H9 (cell line): ENCODE results near the gene FXYD4. TPM values are rescaled to one million over a fixed set of nuclear protein-coding genes. Genes with fewer than 3 reads are reported as not detected.

ENCODE experiments used
- DNase-seq: peaks from one replicate; pipeline ENCODE4 v3.0.0-alpha.2; 2017
- H2AFZ ChIP-seq: one replicate; pipeline ENCODE4 v1.6.1; 2013; ENCODE audit warnings: mild to moderate bottlenecking, low read length, control low read depth, moderate library complexity
- H2AK5ac ChIP-seq: 2 replicates; pipeline ENCODE4 v1.6.1; 2013; ENCODE audit warnings: low read length, control low read depth, mixed read lengths; ENCODE audit not compliant: insufficient read length
- H2BK120ac ChIP-seq: one replicate; pipeline ENCODE4 v1.6.1; 2013; ENCODE audit warnings: low read depth, mild to moderate bottlenecking, low read length, control low read depth, inconsistent platforms; ENCODE audit not compliant: poor library complexity, severe bottlenecking
- H2BK12ac ChIP-seq: 2 replicates; pipeline ENCODE4 v1.6.1; 2013; ENCODE audit warnings: low read length, control low read depth, mixed read lengths, low read depth; ENCODE audit not compliant: insufficient read length
- H2BK15ac ChIP-seq: 2 replicates; pipeline ENCODE4 v1.6.1; 2013; ENCODE audit warnings: low read depth, low read length, control low read depth
- H2BK20ac ChIP-seq: one replicate; pipeline ENCODE4 v1.6.1; 2013; ENCODE audit warnings: low read depth, mild to moderate bottlenecking, low read length, control low read depth, inconsistent platforms; ENCODE audit not compliant: poor library complexity, severe bottlenecking
- H2BK5ac ChIP-seq: 2 replicates; pipeline ENCODE4 v1.6.1; 2013; ENCODE audit warnings: low read length, control low read depth, mixed read lengths; ENCODE audit not compliant: insufficient read length
- H3K14ac ChIP-seq: 2 replicates; pipeline ENCODE4 v1.6.1; 2013; ENCODE audit warnings: low read length, control low read depth; ENCODE audit not compliant: insufficient read depth
- H3K18ac ChIP-seq: 2 replicates; pipeline ENCODE4 v1.6.1; 2013; ENCODE audit warnings: low read depth, mild to moderate bottlenecking, mixed read lengths, low read length, control low read depth; ENCODE audit not compliant: insufficient read length
- H3K23ac ChIP-seq: 2 replicates; pipeline ENCODE4 v1.6.1; 2013; ENCODE audit warnings: low read length, control low read depth, mixed read lengths, low read depth; ENCODE audit not compliant: insufficient read length
- H3K23me2 ChIP-seq: 2 replicates; pipeline ENCODE4 v1.6.1; 2013; ENCODE audit warnings: low read depth, mild to moderate bottlenecking, mixed read lengths, low read length, control low read depth; ENCODE audit not compliant: insufficient read length, poor library complexity, severe bottlenecking
- H3K27ac ChIP-seq: 2 replicates; pipeline ENCODE4 v1.5.1; 2013; ENCODE audit warnings: low read length, control low read depth, mixed read lengths, low read depth; ENCODE audit not compliant: insufficient read length
- H3K27me3 ChIP-seq: 2 replicates; pipeline ENCODE4 v1.6.1; 2013; ENCODE audit warnings: low read length, control low read depth, inconsistent platforms; ENCODE audit not compliant: insufficient read depth
- H3K4ac ChIP-seq: 2 replicates; pipeline ENCODE4 v1.6.1; 2013; ENCODE audit warnings: low read depth, mild to moderate bottlenecking, control low read depth, inconsistent platforms, low read length, moderate library complexity
- H3K4me1 ChIP-seq: 2 replicates; pipeline ENCODE4 v1.6.1; 2013; ENCODE audit warnings: low read length, control low read depth, inconsistent platforms; ENCODE audit not compliant: insufficient read depth
- H3K4me2 ChIP-seq: 2 replicates; pipeline ENCODE4 v1.6.1; 2013; ENCODE audit warnings: low read length, control low read depth, mixed read lengths; ENCODE audit not compliant: insufficient read length, insufficient read depth
- H3K56ac ChIP-seq: 2 replicates; pipeline ENCODE4 v1.6.1; 2013; ENCODE audit warnings: low read depth, mild to moderate bottlenecking, mixed read lengths, low read length, control low read depth; ENCODE audit not compliant: insufficient read length
- H3K79me1 ChIP-seq: 2 replicates; pipeline ENCODE4 v1.6.1; 2013; ENCODE audit warnings: low read depth, mild to moderate bottlenecking, moderate library complexity, low read length, control low read depth, inconsistent platforms; ENCODE audit not compliant: insufficient read depth, poor library complexity, severe bottlenecking
- H3K79me2 ChIP-seq: 2 replicates; pipeline ENCODE4 v1.6.1; 2013; ENCODE audit warnings: low read length, control low read depth, inconsistent platforms; ENCODE audit not compliant: insufficient read depth
- H3K9ac ChIP-seq: 2 replicates; pipeline ENCODE4 v1.6.1; 2013; ENCODE audit warnings: low read length, control low read depth, mixed read lengths; ENCODE audit not compliant: insufficient read length; ENCODE audit errors: extremely low read depth
- H3K9me3 ChIP-seq: one replicate; pipeline ENCODE4 v1.6.1; 2013; ENCODE audit warnings: low read depth, low read length, inconsistent platforms; ENCODE audit not compliant: control insufficient read depth
- H3T11ph ChIP-seq: one replicate; pipeline ENCODE4 v1.6.1; 2013; ENCODE audit warnings: mild to moderate bottlenecking, low read length, control low read depth, inconsistent platforms
- H4K20me1 ChIP-seq: one replicate; pipeline ENCODE4 v1.6.1; 2013; ENCODE audit not compliant: control insufficient read depth, insufficient read length, insufficient read depth
- H4K5ac ChIP-seq: 2 replicates; pipeline ENCODE4 v1.6.1; 2013; ENCODE audit warnings: low read depth, mild to moderate bottlenecking, mixed read lengths, low read length, control low read depth; ENCODE audit not compliant: insufficient read length
- H4K8ac ChIP-seq: replicated peaks from 2 replicates; pipeline ENCODE4 v1.6.1; 2013; ENCODE audit warnings: low read length, control low read depth, mixed read lengths, low read depth; ENCODE audit not compliant: insufficient read length
- H4K91ac ChIP-seq: 2 replicates; pipeline ENCODE4 v1.6.1; 2013; ENCODE audit warnings: low read depth, mild to moderate bottlenecking, moderate library complexity, mixed read lengths, low read length, control low read depth; ENCODE audit not compliant: insufficient read length
- H3K27ac Mint-ChIP-seq, 3 experiments: 2 replicates in 2 of 3; 3 replicates in 1 of 3; pipeline ENCODE4 v1.8.0; 2020 to 2021; ENCODE audit warnings: mixed read lengths in 3 of 3, mild to moderate bottlenecking in 1 of 3, moderate library complexity in 1 of 3
- H3K27me3 Mint-ChIP-seq: 2 replicates; pipeline ENCODE4 v1.8.0; 2021; ENCODE audit warnings: low read depth, mild to moderate bottlenecking, moderate library complexity, mixed read lengths
- H3K36me3 Mint-ChIP-seq, 3 experiments: 2 replicates in 2 of 3; 3 replicates in 1 of 3; pipeline ENCODE4 v1.8.0; 2020 to 2021; ENCODE audit warnings: low read depth in 3 of 3, mixed read lengths in 3 of 3; ENCODE audit not compliant: insufficient read depth in 1 of 3
- H3K4me1 Mint-ChIP-seq, 2 experiments: 2 replicates each; pipeline ENCODE4 v1.8.0; 2020; ENCODE audit warnings: mixed read lengths in 2 of 2
- H3K4me3 Mint-ChIP-seq, 2 experiments: 2 replicates in 1 of 2; 3 replicates in 1 of 2; pipeline ENCODE4 v1.8.0; 2020 to 2021; ENCODE audit warnings: mild to moderate bottlenecking in 2 of 2, mixed read lengths in 2 of 2, moderate library complexity in 1 of 2
- H3K9me3 Mint-ChIP-seq, 2 experiments: 2 replicates in 1 of 2; 3 replicates in 1 of 2; pipeline ENCODE4 v1.8.0; 2020; ENCODE audit warnings: mild to moderate bottlenecking in 2 of 2, mixed read lengths in 2 of 2, moderate library complexity in 1 of 2
- WGBS: extraction: QIAGEN DNeasy Blood & Tissue Kit; methylation state at CpG from one replicate; pipeline ENCODE4 v1.1.7; 2013; ENCODE audit warnings: missing lambda C conversion rate, low lambda C conversion rate, mixed read lengths; ENCODE audit not compliant: insufficient read length; ENCODE audit errors: extremely low coverage; 5-methylcytosine and 5-hydroxymethylcytosine counted together
- total RNA-seq: library from RNA; stranded (reverse); gene quantifications from 2 replicates; pipeline ENCODE4 v1.2.1, GENCODE V29; 2021
- TF ChIP-seq, protein P1 (sequence below): fragments of 200-600 bp; sonication (generic); conservative IDR thresholded peaks from 3 replicates; pipeline ENCODE4 v1.8.0; 2021; ENCODE audit warnings: antibody characterized with exemption, mild to moderate bottlenecking

Gene FXYD4
- total RNA-seq, 1 experiment from 2014 or later, result not detected

DNA sequence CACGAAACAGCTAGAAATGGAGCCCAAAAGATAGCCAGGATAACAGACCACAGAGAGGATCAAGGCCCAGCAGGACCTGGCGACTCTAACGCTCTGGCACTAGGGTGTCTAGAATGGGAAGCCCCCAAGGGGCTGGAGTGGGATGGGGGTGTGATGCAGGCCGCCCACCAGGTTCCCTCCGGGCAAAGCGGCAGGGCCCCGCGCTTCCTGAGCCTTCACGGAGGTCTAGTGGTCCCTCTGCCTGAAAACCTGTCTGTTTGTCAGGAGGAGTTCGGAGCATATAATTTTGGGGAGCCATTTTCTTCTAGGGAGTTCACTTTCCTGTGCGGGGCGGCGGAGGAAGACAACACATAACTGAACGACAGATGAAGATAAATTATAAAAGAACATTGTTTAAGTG is 48.2 kb upstream of the FXYD4 start:
- no peak overlapping the region for H3T11ph ChIP-seq
- Mint-ChIP-seq H3K4me3 (peak overlapping the region; percentile 54 to 79), H3K27me3 (peaks cover 6% of the 10 kb centered on the region), H3K9me3 (peaks cover 0 to 2% of the 10 kb centered on the region in 2 experiments; a peak in 2 of 5 replicates), H3K36me3 (peaks cover 0 to 2% (median 0%) of the 10 kb centered on the region in 3 experiments; a peak in 1 of 7 replicates), H3K4me1 (peaks cover 40 to 43% of the 10 kb centered on the region in 2 experiments), H3K27ac (peak overlapping the region in 1 of 3 experiments; percentile 71; a peak in 2 of 7 replicates)
- no peaks in the 10 kb centered on the region for H3K23me2 ChIP-seq
- H2AFZ ChIP-seq, result no peak overlapping the region
- no peak overlapping the region for H2BK5ac ChIP-seq
- no peak overlapping the region for H2BK120ac ChIP-seq
- peak overlapping the region; percentile 53 for H3K4me2 ChIP-seq
- no peak overlapping the region for H2BK15ac ChIP-seq
- no peak overlapping the region for H4K8ac ChIP-seq
- WGBS, result no CpG with 5 or more reads among the region's 14 CpGs
- H3K79me2 ChIP-seq, result no peaks in the 10 kb centered on the region
- no peaks in the 10 kb centered on the region for H3K79me1 ChIP-seq
- H3K27ac ChIP-seq, result no peak overlapping the region
- H2BK12ac ChIP-seq, result no peak overlapping the region
- H2AK5ac ChIP-seq, result no peak overlapping the region
- H2BK20ac ChIP-seq, result no peak overlapping the region
- H3K23ac ChIP-seq, result no peak overlapping the region
- H4K91ac ChIP-seq, result no peak overlapping the region
- no peak overlapping the region for H3K4ac ChIP-seq
- no peak overlapping the region for H3K9ac ChIP-seq
- H3K27me3 ChIP-seq, result no peaks in the 10 kb centered on the region
- H3K9me3 ChIP-seq, result no peaks in the 10 kb centered on the region
- no peak for DNase-seq
- H3K14ac ChIP-seq, result peak overlapping the region; percentile 63; the same call in 1 of the 2 replicates
- H3K18ac ChIP-seq, result peak overlapping the region; percentile 9
- TF ChIP-seq, protein P1, sequence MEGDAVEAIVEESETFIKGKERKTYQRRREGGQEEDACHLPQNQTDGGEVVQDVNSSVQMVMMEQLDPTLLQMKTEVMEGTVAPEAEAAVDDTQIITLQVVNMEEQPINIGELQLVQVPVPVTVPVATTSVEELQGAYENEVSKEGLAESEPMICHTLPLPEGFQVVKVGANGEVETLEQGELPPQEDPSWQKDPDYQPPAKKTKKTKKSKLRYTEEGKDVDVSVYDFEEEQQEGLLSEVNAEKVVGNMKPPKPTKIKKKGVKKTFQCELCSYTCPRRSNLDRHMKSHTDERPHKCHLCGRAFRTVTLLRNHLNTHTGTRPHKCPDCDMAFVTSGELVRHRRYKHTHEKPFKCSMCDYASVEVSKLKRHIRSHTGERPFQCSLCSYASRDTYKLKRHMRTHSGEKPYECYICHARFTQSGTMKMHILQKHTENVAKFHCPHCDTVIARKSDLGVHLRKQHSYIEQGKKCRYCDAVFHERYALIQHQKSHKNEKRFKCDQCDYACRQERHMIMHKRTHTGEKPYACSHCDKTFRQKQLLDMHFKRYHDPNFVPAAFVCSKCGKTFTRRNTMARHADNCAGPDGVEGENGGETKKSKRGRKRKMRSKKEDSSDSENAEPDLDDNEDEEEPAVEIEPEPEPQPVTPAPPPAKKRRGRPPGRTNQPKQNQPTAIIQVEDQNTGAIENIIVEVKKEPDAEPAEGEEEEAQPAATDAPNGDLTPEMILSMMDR, result no peak
- H3K4me1 ChIP-seq, result no peaks in the 10 kb centered on the region; the same call in 1 of the 2 replicates
- no peak overlapping the region for H4K5ac ChIP-seq
- no peak overlapping the region for H3K56ac ChIP-seq
- no peaks in the 10 kb centered on the region for H4K20me1 ChIP-seq
